GM19467 (cell line): ENCODE data around the gene EBI3.
A peak's percentile ranks its signal among the peaks of the same experiment; 100 is the strongest.
"Not testable (repeated sequence)": the region's sequence is repeated elsewhere in the genome, so short reads cannot be mapped to it uniquely, and the experiment has no call there.

ENCODE experiments used
- ATAC-seq: cut with Tn5 transposase; IDR thresholded peaks from one replicate; pipeline ENCODE4 v1.9.1; 2021; ENCODE audit warnings: mild to moderate bottlenecking, moderate library complexity; ENCODE audit not compliant: unreplicated experiment

EBI3 gene

DNA sequence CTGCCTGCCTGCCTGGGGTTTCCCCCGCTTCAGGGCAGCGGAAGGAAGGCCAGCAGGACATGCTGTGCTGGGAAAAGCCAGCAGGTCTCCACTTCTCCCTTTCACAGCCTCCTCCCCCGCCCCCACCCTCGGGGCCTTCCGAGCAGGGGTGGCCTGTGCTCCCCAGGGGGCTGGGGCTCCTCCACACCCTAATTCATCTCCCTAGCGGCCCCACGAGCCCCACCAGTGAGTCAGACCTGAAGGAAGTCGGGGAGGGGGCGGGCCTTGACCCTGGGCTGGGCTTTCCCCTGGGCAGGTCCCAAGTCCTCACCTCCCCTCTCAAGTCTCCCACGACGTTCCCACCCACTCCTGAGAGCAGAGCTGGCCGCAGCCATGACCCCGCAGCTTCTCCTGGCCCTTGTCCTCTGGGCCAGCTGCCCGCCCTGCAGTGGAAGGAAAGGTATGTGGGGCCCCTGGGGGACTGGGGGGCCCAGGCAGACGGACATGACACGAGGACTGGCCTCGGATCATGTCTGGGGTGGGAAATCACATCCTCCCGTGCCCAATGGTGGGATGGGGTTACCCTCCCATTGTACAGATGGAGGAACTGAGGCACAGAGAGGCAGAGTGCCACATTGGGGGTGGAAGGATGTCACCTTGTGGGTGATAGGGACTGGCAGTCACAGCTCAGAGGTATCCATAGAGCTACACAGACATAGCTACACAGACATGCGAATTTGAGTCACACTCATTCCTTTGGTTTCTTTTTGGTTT, at the start of gene EBI3:
EBI3 (plus strand) TSS at position 345 of the 753 bp plus-strand sequence; CDS start at position 373, 28 bp downstream.
- ATAC-seq: peak; percentile 48

DNA sequence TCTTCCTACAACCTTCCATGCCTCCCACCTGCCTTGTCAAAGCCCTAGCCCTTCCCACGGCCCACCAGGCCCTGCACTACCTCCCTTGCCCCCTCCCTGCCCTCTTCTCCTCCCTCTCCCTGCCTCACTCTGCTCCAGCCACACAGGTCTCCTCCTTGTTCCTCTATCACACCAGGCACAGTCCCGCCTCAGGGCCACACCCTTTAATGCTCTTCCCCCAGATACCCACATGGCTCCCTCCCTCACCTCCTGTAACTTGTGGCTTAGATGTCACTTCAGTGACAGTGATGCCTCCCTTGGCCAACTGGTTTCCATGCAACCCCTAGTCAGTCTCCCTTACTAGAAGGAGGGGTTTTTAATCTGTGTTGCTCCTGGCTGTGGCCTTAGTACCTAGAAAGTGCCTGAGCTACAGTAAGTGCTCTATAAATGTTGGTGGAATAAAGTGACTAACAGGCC, 48.2 kb upstream of the EBI3 start:
- ATAC-seq: no peak

DNA sequence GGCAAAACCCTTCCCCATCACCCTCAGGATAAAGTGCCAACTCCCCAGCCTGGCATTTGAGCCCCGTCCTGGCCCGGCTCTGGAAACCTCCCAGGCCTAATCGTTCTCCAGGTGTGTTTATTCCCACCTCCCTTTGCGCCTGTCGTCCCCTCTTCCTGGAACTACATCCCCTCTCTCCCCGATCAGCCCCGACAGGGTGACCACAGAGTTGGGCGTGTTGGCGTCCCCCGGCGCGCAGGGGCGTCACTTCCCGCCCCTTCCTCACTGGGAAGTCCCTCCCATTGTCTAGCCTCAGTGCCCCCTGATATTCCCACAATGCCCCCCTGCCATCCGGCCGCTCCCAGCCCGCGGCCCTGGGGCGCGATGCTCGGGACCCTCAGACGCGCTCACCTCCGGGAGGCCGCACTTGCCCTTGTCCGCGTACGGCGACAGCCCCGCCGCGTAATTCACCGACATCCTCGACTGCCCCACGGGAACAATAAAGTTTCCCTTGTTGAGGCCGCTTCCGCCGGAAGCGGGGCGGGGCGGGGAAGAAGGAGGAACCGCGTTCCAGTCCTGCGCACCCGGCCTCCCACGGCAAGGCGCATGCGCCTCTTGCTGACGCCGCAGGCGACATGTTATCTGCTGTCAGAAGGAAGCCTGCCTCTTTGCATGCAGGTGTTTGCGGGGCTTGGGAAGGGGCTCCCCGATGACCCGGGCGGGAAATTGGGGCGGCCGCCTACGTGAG, 47.1 kb upstream of the EBI3 start, which contains the start of the genes ANKRD24 and SIRT6:
ANKRD24 (plus strand) TSS at position 606 of the 727 bp plus-strand sequence. CDS start 3,737 bp downstream, outside the sequence.
SIRT6 (minus strand) TSS at position 480 of the 727 bp plus-strand sequence; CDS start at position 456, 24 bp downstream.
- ATAC-seq: peak; percentile 68

DNA sequence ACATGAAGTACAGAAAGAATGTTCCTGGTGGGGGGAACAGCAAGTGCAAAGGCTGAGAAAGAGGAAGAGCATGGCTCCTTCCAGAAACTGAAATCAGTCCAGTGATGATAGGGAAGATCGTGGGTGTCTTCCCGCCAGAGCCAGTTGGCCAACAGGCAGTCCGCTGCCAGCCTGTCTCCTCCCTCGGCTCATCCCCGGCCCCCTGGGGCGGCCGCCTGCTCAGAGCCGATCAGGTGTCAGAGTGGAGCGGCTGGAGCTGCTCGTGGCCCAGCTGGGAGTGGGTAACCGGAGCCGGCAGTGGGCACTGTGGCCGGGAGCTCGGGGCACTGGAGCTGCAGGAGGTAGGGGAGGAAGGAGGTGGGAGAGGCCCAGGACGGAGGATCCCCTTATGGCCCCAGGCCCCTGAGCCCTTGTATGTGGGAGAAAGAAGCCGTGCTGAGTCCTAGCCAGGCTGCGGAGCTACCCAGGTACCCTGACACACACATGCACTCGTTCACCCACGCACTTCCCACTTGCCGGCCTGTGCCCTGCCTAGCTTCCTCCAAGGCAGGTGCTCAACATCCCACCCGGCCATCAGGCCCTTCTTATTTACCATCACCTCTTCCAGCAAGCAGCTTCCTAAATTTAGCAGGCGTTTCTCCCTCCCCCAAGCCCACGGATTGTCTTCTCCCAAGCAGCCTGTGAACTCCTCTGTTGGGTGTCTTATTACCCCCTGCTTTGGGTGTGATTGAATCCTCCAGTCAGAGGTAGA, 45.2 kb upstream of the EBI3 start:
- ATAC-seq: no peak

DNA sequence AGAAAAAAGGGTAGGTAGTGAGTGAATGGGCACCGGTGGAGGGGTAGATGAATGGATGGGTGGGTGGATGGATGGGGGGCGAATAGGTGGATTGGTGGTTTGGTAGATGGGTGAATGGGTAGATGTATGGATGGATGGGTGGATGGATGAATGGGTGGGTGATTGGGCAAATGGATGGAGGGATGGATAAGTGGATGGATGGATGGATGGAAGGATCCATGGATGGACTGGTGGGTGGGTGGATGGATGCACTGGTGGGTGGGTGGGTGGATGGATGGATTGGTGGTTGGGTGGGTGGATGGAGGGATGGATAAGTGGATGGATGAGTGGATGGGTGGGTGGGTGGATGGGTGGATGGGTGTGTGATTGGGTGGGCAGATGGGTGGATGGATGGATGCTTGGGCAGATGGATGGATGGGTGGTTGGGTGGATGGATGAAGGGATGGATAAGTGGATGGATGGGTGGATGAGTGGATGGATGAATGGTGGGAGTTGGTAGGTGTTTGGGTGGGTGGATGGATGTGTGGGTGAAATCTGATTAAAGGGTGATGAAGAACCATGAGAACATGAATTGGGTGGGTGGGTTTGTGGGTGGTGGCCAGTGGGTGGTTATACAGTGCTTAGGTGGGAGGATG, 44.5 kb upstream of the EBI3 start:
- ATAC-seq: no peak

DNA sequence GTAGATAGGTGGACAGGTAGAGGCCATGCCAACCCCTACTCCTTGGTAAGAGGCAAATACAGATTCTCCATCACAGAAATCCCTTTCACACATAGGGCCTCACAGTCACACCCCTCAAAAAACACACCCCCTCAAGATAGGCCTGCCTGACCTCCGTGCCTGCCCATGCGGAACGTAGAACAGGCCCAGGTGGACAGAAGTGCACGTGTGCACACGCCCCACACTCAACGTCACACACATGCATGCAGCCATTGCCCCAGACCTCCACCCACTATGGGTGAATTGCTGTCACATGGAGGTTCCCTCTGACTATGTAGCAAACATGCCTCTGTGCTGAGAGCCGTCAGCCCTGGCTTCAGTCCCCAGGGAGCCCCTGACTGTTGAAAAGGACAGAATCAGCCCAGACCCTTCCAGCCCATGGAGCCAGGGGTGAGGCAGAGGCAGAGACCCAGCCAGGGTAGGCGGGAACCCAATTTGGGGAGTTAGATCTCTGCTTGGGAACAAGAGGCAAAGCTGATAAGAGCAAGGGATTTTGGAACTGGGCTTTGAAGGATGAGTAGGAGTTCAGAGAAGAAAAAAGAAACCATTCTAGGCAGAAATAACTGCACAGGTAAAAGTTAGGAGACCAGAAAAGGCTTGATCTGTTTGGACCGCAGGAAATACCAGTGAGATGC, 43.8 kb upstream of the EBI3 start:
- no peak for ATAC-seq

DNA sequence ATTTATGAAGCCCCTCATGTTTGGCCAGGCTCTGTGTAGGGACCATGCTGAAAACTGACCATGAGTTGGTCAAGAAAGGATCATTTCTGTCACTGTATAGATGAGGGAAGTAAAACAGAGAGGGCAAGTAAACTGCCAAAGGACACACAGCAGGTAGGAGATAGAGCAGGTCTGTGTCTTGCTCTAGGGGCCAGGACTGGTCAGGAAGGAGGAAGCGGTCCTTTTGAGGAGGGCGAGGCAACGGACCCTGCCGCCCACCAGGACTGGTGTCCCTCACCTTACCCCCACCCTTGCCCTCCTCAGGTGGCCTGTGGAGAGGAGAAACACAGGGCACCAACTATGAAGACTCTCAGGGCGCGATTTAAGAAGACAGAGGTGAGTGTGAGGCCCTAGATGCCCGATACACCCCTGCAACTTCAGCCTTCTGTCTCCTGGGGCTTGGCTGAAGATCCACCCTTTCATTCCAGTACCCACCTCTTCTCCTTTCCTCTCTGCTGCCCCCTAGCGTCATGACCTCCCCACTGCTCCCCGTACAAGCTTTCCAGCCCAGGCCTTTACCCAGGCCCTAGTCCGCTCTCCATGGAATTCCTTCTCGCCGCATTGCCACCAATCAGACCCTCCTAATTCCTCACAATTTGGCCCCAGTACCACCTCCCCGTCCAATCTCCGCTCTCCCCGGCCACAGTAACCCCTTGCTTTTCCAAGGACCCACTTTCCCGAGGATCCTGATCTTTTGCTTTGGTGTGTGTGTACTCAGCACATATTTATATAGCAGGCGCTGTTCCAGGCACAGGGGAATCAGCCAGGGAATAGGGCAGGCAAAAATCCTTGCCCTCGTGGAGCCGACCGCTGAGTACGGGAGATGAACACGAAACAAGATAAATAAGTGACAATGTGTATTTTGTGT, 43.0 kb upstream of the EBI3 start:
- ATAC-seq: no peak

DNA sequence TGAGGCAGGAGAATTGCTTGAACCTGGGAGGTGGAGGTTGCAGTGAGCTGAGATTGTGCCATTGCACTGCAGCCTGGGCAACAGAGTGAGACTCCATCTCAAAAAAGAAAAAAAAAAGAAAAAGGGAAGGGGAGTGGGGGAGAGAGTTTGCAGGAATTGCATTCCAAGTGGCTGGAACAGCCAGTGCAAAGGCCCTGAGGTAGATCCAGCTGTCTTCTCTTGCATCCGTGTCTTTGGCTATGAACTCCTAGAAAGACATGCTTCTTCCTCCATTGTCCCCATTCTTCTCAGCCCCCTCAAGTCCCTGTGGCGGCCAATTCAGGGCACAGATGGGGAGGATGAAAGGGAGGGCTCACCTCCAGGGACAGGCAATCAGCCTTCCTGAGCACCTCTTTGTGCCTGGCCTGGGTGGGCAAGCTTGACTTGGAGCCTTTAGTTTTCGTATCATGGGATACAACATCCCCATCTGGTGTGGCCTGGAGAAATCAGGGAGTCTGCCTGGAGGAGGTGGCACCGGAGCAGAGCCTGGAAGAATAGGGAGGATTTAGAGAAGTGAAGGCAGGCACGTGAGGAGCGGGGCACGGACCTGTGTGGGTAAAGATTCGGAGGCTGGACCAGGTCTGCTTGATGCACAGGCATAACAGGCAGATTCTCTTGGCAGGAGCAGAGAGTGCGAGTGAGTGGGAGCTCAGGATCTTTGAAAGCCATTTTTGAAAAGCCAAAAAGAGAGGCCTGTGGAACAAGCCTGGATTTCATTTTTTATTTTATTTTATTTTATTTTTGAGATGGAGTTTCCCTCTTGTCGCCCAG, 41.8 kb upstream of the EBI3 start:
- ATAC-seq: no peak

DNA sequence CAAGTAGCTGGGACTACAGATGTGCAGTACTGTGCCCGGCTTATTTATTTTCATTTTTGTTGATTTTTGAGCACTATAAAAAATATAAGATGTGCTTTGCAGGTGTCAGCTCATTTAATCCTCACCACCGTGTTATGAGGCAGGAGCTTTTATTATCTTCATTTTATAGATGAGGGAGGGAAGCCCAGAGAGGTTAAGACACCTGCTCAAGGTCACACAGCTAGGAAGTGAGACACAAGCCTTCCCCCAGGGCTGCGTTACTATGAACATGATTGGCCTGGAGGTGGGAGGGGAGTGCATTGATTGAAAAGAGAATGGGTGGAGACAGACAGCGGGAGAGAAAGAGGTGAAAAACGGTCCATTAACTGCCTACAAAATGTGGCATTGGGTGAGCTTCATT, 39.7 kb upstream of the EBI3 start:
- ATAC-seq: no peak

DNA sequence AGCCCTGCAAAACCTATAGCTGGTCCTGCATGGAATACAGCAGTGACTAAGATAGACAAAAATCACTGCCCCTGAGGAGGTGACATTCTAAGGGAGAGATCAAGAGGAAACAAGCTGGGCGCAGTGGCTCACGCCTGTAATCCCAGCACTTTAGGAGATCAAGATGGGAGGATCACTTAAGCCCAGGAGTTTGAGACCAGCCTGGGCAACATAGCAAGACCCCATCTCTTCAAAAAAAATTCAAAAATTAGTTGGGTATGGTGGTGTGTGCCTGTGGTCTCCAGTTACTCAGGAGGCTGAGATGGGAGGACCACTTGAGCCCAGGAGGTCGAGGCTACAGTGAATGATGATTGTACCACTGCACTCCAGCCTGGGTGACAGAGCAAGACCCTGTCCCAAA, 36.8 kb upstream of the EBI3 start:
- not testable (repeated sequence) for ATAC-seq

DNA sequence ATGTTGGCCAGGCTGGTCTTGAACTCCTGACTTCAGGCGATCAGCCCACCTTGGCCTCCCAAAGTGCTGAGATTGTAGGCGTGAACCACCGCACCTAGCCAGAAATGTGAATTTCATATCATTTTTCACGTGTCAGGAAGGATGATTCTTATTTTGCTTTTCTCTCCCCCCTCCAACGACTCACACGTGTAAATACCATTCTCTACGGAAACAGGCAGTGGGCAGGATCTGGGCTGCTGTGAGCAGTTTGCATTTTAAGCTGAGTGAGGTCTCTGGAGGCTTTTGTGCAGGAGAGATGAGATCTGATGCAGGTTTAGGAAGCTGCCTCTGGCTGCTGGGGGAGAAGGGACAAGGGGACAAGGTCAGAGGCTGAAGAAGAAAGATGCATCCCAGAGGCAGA, 35.0 kb upstream of the EBI3 start:
- ATAC-seq: no peak

DNA sequence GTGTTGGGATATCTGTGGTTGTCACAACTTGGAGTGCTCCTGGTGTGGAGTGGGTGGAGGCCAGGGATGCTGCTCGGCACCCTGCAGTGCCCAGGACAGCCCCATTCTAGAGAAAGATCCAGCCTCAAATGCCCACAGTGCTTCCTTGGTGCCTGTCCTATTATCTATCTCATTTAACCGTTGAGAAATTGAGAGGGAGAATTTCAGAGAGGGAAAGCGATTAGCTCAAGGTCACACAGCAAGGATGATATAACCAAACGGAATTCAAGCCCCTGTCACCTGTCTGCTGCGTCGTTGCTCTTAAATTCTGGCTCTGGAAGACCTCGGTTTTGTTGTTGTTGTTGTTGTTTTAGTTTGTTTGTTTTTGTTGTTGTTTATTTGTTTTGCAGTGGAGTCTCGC, 33.3 kb upstream of the EBI3 start:
- no peak for ATAC-seq

DNA sequence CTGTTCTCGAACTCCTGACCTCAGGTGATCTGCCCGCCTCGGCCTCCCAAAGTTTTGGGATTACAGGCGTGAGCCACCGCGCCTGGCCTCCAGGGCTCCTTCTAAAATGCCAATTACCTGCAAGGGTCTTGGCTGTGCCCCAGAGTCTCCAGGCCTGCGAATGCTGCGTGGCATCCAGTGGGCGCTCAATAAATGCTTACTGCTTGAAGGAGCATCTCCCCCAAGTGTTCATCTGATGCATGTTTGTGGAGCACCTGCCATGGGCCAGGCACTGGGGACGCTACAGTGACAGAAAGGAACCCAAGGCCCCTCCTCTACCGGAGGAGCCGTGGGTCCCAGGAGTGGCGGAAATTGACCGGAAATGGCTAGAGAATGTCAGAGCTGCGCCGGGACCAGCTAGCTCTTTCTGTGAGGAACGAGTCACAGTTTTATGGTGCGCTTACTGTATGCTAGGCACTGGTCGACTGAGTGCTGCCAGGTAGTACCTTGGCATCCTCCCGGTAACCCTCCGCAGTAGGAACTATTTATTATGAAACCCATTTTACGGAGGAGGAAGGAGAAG, 32.7 kb upstream of the EBI3 start:
- ATAC-seq: no peak

DNA sequence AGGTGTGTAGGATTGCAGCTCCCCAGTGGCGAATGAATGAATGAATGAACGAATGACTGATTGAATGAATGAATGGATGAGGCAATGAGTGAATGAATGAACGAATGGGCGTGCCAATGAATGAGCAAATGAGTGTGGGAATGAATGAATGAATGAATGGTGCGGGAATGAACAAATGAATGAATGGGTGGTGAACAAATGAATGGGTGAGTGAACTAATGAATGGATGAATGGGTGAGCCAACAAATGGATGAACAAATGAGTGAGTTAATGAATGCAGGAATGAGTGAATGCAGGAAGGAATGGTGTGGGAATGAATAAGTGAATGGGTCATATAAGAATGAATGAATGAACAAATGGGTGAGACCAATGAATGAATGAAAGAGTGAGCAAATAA, 32.1 kb upstream of the EBI3 start:
- ATAC-seq: no peak

DNA sequence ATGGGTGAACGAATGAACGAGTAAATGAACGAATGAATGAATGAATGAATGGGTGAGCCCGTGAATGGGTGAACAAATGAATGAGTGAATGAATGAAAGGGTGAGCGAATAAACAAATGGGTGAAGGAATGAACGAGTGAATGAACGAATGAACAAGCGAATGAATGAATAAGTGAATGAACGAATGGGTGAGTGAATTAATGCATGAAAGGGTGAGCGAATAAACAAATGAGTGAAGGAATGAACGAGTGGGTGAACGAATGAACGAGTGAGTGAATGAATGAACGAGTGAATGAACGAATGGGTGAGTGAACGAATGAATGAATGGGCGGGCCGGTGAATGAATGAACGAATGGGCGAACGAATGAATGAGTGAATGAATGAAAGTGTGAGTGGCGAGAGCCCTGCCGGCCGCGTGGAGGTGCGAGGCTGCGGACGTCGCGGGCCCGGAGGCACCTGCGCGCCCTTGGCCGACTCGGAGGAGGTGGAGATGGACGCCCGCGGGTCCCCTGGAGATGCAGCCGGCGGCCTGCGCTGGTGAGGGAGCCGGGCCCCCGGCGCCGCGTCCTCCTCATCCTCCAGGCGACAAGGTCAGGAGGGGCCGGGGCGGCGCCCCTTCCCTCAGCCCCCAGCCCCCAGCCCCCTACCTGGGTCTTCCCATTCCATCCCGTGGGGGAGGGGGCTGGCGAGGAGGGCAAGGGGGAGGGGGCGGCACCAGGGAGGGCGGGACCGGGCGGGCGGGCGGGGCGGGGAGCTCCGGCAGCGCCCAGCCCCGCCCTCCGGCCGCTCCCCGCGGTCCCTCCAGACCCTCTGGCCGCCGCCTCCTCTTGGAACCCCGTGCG, 31.5 kb upstream of the EBI3 start:
- no peak for ATAC-seq

DNA sequence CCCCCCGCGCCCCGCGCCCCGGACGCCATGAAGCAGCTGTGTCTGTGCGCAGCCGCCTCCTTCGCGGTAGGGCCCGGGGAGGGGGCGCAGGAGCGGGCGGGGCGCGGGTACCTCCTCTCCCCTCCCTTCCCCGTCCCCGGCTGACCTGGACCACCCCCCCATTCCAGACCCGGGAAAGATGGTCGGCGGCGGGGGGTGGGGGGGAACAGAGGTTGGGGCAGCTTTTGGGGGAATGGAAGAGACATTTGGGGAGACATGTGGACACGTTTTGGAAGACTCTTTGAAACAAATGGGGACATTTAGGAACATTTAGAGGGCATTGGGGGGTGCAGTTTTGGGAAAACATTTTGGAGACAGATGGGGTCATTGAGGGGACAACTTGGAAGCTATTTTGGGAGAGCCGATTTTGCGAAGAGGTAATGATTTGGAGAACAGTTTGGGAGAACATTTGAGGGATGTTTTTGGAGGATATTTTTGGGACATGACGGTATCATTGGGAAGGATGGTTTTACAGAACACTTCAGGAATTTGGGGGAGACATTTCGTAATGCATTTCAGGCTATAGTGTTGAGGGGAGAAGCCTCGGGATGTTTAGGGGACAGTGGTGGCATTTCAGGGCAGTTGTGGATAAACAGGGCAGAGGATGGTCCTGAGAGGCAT, 30.7 kb upstream of the EBI3 start:
- ATAC-seq: no peak
